HCT116 (cell line): ENCODE results near the gene RPTOR. TPM values are rescaled to one million over a fixed set of nuclear protein-coding genes. Genes with fewer than 3 reads are reported as not detected.

Experiments
- ATAC-seq: fragments of 200-7000 bp; cut with Tn5 transposase; 2 replicates; pipeline ENCODE4 v1.9.1; 2020; ENCODE audit warnings: mild to moderate bottlenecking, moderate library complexity
- BruUV-seq: library from RNA; stranded (reverse); fragments of 400-500 nt; replicated peaks from 2 replicates; lab custom pipeline; 2021; lab: Mats Ljungman, UMichigan
- CTCF ChIA-PET: fragments of 300-600 bp; sonication (Branson Sonifier 250); formaldehyde crosslinking; loops from one replicate; lab custom pipeline; 2021; ENCODE audit warnings: antibody characterized with exemption; lab: Charles Lee
- POLR2A ChIA-PET: fragments of 300-600, 350-600 bp; sonication (Branson Sonifier 250); formaldehyde crosslinking; loops from one replicate; lab custom pipeline; 2021; ENCODE audit warnings: antibody characterized with exemption; lab: Charles Lee
- RAD21 ChIA-PET, 2 experiments: fragments of 300-600 bp; sonication (Branson Sonifier 250); formaldehyde crosslinking; loops; one replicate each; lab custom pipeline; 2023; ENCODE audit warnings: low total read pairs in 2 of 2; ENCODE audit not compliant: uncharacterized antibody in 2 of 2, unreplicated experiment in 2 of 2, low non-redundant PET in 1 of 2; lab: Charles Lee
- DNase-seq: peaks from one replicate; pipeline ENCODE4 v3.0.0-alpha.2; 2010; ENCODE audit warnings: low read depth, low spot score
- H2AFZ ChIP-seq: fragments of 200-600 bp; shearing (Covaris generic), sonication (generic); 2 replicates; pipeline ENCODE4 v1.6.1; 2017; ENCODE audit warnings: low read depth, mixed run types, mixed read lengths, antibody characterized with exemption, low read length; ENCODE audit not compliant: poor library complexity, severe bottlenecking
- H3K27ac ChIP-seq: 2 replicates; pipeline ENCODE4 v1.5.1; 2012; ENCODE audit warnings: low read depth, low read length
- H3K27me3 ChIP-seq: fragments of 200-600 bp; sonication (generic); 2 replicates; pipeline ENCODE4 v1.6.1; 2016; ENCODE audit warnings: mixed run types, low read length, mixed read lengths; ENCODE audit not compliant: insufficient read depth
- H3K36me3 ChIP-seq, 2 experiments: fragments of 200-500 bp in 1 of 2; fragments of 200-600 bp in 1 of 2; sonication (Bioruptor generic) in 1 of 2; sonication (generic) in 1 of 2; 2 replicates each; pipeline versions ENCODE4 v1.5.1 to v1.6.1; 2014 to 2016; ENCODE audit warnings: low read length in 2 of 2, inconsistent platforms in 1 of 2, mixed read lengths in 1 of 2, mixed run types in 1 of 2; ENCODE audit not compliant: insufficient read depth in 2 of 2, control insufficient read depth in 1 of 2
- H3K4me1 ChIP-seq, 2 experiments: fragments of 200-600 bp in 1 of 2; sonication (generic) in 1 of 2; 2 replicates each; pipeline versions ENCODE4 v1.5.1 to v1.6.1; 2012 to 2017; ENCODE audit warnings: low read length in 2 of 2, inconsistent platforms in 1 of 2, mild to moderate bottlenecking in 1 of 2, mixed read lengths in 1 of 2, mixed run types in 1 of 2, moderate library complexity in 1 of 2; ENCODE audit not compliant: insufficient read depth in 2 of 2, control insufficient read depth in 1 of 2
- H3K4me2 ChIP-seq: fragments of 200-600 bp; sonication (generic); 2 replicates; pipeline ENCODE4 v1.6.1; 2017; ENCODE audit warnings: mixed run types, low read length, mixed read lengths
- H3K4me3 ChIP-seq, 2 experiments: fragments of 200-600 bp in 1 of 2; sonication (generic) in 1 of 2; replicated peaks in 1 of 2; 2 replicates each; pipeline ENCODE4 v1.5.1; 2011 to 2016; ENCODE audit warnings: low read length in 2 of 2, control low read depth in 1 of 2, low read depth in 1 of 2, mild to moderate bottlenecking in 1 of 2, mixed read lengths in 1 of 2, mixed run types in 1 of 2
- H3K79me2 ChIP-seq: fragments of 200-600 bp; sonication (generic); 2 replicates; pipeline ENCODE4 v1.6.1; 2017; ENCODE audit warnings: mild to moderate bottlenecking, mixed run types, low read length, moderate library complexity, mixed read lengths; ENCODE audit not compliant: insufficient read depth
- H3K9ac ChIP-seq: fragments of 200-600 bp; sonication (generic); 2 replicates; pipeline ENCODE4 v1.6.1; 2016; ENCODE audit warnings: low read length, mixed read lengths
- H3K9me2 ChIP-seq: fragments of 200-600 bp; sonication (generic), shearing (Covaris generic); 2 replicates; pipeline ENCODE4 v1.6.1; 2017; ENCODE audit warnings: mixed run types, mild to moderate bottlenecking, moderate library complexity; ENCODE audit not compliant: insufficient read depth
- H3K9me3 ChIP-seq, 2 experiments: fragments of 200-500 bp in 1 of 2; fragments of 200-600 bp in 1 of 2; sonication (Bioruptor generic) in 1 of 2; sonication (generic) in 1 of 2; 2 replicates each; pipeline ENCODE4 v1.6.1; 2014 to 2017; ENCODE audit warnings: low read length in 2 of 2, mixed read lengths in 2 of 2, inconsistent platforms in 1 of 2, low read depth in 1 of 2, mild to moderate bottlenecking in 1 of 2, mixed run types in 1 of 2, moderate library complexity in 1 of 2; ENCODE audit not compliant: control insufficient read depth in 1 of 2, insufficient read depth in 1 of 2
- H4K20me1 ChIP-seq: fragments of 200-600 bp; sonication (generic), shearing (Covaris generic); 2 replicates; pipeline ENCODE4 v1.6.1; 2017; ENCODE audit warnings: mixed run types, mild to moderate bottlenecking, moderate library complexity; ENCODE audit not compliant: insufficient read depth
- CBX3 ChIP-seq: IDR thresholded peaks from 2 replicates; pipeline ENCODE4 v1.6.1; 2012; ENCODE audit warnings: low read depth
- EGR1 ChIP-seq: IDR thresholded peaks from 2 replicates; pipeline ENCODE4 v1.6.1; 2012; ENCODE audit warnings: low read depth
- ELF1 ChIP-seq: IDR thresholded peaks from 2 replicates; pipeline ENCODE4 v1.6.1; 2012; ENCODE audit warnings: low read depth, borderline replicate concordance
- FOSL1 ChIP-seq: IDR thresholded peaks from 2 replicates; pipeline ENCODE4 v1.6.1; 2012; ENCODE audit warnings: low read depth
- JUND ChIP-seq: IDR thresholded peaks from 2 replicates; pipeline ENCODE4 v1.6.1; 2012
- POLR2A ChIP-seq: IDR thresholded peaks from 2 replicates; pipeline ENCODE4 v1.7.0; 2011; ENCODE audit warnings: borderline replicate concordance; ENCODE audit not compliant: insufficient read depth, insufficient read length; ENCODE audit errors: extremely low read depth
- SIN3A ChIP-seq: IDR thresholded peaks from 2 replicates; pipeline ENCODE4 v1.6.1; 2012; ENCODE audit warnings: low read depth
- SP1 ChIP-seq: IDR thresholded peaks from 2 replicates; pipeline ENCODE4 v1.6.1; 2012; ENCODE audit warnings: low read depth
- SRF ChIP-seq: IDR thresholded peaks from 2 replicates; pipeline ENCODE4 v1.6.1; 2012; ENCODE audit warnings: low read depth
- TCF7L2 ChIP-seq: IDR thresholded peaks from 2 replicates; pipeline ENCODE4 v1.7.0; 2011; ENCODE audit warnings: borderline replicate concordance, inconsistent platforms; ENCODE audit not compliant: insufficient read depth, insufficient read length; ENCODE audit errors: extremely low read depth
- YY1 ChIP-seq: IDR thresholded peaks from 2 replicates; pipeline ENCODE4 v1.6.1; 2011; ENCODE audit warnings: low read length, low read depth, moderate library complexity, mild to moderate bottlenecking; ENCODE audit not compliant: insufficient replicate concordance; ENCODE audit errors: extremely low read depth
- ZNF274 ChIP-seq: fragments of 200-500 bp; sonication (Bioruptor generic); IDR thresholded peaks from 2 replicates; pipeline ENCODE4 v1.6.1; 2014; ENCODE audit warnings: mild to moderate bottlenecking, low read depth, low read length, inconsistent platforms
- intact Hi-C: fragments of 100-400 bp; cut with micrococcal nuclease; formaldehyde crosslinking; loops from 2 replicates; pipeline ENCODE4 v1.10.0; 2022
- total RNA-seq: library from RNA; stranded (reverse); gene quantifications from one replicate; pipeline ENCODE4 v1.2.1, GENCODE V29; 2021; ENCODE audit not compliant: unreplicated experiment
- TF ChIP-seq, protein P1 (sequence below): IDR thresholded peaks from 2 replicates; pipeline ENCODE4 v1.6.1; 2012
- TF ChIP-seq, protein P2 (sequence below): IDR thresholded peaks from 2 replicates; pipeline ENCODE4 v1.6.1; 2011; ENCODE audit warnings: mild to moderate bottlenecking, low read length, moderate library complexity; ENCODE audit not compliant: insufficient replicate concordance; ENCODE audit errors: extremely low read depth
- TF ChIP-seq, protein P3 (sequence below), 3 experiments: fragments of 200-600 bp in 1 of 3; sonication (generic) in 1 of 3; IDR thresholded peaks in 2 of 3; conservative IDR thresholded peaks in 1 of 3; 2 replicates each; pipeline ENCODE4 v1.5.1; 2012 to 2017; ENCODE audit warnings: low read depth in 2 of 3, low read length in 2 of 3, antibody characterized with exemption in 1 of 3, borderline replicate concordance in 1 of 3, control low read depth in 1 of 3, mild to moderate bottlenecking in 1 of 3, mixed read lengths in 1 of 3, mixed run types in 1 of 3, moderate library complexity in 1 of 3; ENCODE audit not compliant: insufficient read depth in 1 of 3

RPTOR gene
- total RNA-seq, 1 experiment from 2014 or later, result 69.5 TPM

DNA sequence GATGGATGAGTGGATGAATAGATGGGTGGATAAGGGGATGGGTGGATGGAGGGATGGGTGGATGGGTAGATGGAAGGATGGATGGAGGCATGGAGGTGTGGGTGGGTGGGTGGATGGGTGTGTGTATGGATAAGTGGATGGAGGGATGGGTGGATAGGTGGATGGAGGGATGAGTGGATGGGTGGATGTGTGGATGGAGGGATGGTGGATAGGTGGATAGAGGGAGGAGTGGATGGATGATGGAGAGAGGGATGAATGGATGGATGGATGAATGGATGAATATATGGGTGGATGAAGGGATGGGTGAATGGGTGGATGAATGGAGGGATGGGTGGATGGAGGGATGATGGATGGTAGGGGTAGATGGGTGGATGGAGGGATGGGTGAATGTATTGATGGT lies 40.7 kb upstream of the RPTOR start:
- Histone ChIP-seq H3K4me2 (no peak overlapping the region), H3K4me1 (no peaks in the 10 kb centered on the region), H3K9me2 (no peaks in the 10 kb centered on the region), H3K79me2 (no peaks in the 10 kb centered on the region), H3K36me3 (no peaks in the 10 kb centered on the region), H3K27me3 (peaks cover 26% of the 10 kb centered on the region; the same call in 1 of the 2 replicates), H3K4me3 (no peak overlapping the region), H3K9ac (no peak overlapping the region), H3K27ac (no peak overlapping the region), H3K9me3 (no peaks in the 10 kb centered on the region), H4K20me1 (no peaks in the 10 kb centered on the region), H2AFZ (no peak overlapping the region)
- RAD21 ChIA-PET, result no interaction called here
- POLR2A ChIA-PET, result no interaction called here
- no peak for DNase-seq
- BruUV-seq, result no TSS peak
- CTCF ChIA-PET, result no interaction called here
- TF ChIP-seq, protein P1, sequence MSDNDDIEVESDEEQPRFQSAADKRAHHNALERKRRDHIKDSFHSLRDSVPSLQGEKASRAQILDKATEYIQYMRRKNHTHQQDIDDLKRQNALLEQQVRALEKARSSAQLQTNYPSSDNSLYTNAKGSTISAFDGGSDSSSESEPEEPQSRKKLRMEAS, result no peak
- TF ChIP-seq TCF7L2, result no peak
- TF ChIP-seq SRF, result no peak
- no peak for TF ChIP-seq YY1
- TF ChIP-seq ELF1, result no peak
- TF ChIP-seq SIN3A, result no peak
- no peak for TF ChIP-seq SP1
- no peak for TF ChIP-seq ZNF274
- no peak for TF ChIP-seq CBX3
- TF ChIP-seq POLR2A, result no peak
- TF ChIP-seq EGR1, result no peak
- TF ChIP-seq JUND, result no peak
- TF ChIP-seq, protein P2, sequence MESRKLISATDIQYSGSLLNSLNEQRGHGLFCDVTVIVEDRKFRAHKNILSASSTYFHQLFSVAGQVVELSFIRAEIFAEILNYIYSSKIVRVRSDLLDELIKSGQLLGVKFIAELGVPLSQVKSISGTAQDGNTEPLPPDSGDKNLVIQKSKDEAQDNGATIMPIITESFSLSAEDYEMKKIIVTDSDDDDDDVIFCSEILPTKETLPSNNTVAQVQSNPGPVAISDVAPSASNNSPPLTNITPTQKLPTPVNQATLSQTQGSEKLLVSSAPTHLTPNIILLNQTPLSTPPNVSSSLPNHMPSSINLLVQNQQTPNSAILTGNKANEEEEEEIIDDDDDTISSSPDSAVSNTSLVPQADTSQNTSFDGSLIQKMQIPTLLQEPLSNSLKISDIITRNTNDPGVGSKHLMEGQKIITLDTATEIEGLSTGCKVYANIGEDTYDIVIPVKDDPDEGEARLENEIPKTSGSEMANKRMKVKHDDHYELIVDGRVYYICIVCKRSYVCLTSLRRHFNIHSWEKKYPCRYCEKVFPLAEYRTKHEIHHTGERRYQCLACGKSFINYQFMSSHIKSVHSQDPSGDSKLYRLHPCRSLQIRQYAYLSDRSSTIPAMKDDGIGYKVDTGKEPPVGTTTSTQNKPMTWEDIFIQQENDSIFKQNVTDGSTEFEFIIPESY, result no peak
- no peak for TF ChIP-seq FOSL1
- TF ChIP-seq, protein P3, sequence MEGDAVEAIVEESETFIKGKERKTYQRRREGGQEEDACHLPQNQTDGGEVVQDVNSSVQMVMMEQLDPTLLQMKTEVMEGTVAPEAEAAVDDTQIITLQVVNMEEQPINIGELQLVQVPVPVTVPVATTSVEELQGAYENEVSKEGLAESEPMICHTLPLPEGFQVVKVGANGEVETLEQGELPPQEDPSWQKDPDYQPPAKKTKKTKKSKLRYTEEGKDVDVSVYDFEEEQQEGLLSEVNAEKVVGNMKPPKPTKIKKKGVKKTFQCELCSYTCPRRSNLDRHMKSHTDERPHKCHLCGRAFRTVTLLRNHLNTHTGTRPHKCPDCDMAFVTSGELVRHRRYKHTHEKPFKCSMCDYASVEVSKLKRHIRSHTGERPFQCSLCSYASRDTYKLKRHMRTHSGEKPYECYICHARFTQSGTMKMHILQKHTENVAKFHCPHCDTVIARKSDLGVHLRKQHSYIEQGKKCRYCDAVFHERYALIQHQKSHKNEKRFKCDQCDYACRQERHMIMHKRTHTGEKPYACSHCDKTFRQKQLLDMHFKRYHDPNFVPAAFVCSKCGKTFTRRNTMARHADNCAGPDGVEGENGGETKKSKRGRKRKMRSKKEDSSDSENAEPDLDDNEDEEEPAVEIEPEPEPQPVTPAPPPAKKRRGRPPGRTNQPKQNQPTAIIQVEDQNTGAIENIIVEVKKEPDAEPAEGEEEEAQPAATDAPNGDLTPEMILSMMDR (IDR thresholded peaks at IDR 0.05 in 2 of 3, conservative IDR thresholded peaks at IDR 0.05 in 1 of 3; ENCODE audit: borderline replicate concordance in 1 of 3, insufficient read depth in 1 of 3, low read depth in 2 of 3, low read length in 2 of 3), result no peak
- ATAC-seq, result no peak
- intact Hi-C loops, result no loop called here
